Keratinocyte (primary cell): ENCODE results near the gene CIDEB. TPM values are rescaled to one million over a fixed set of nuclear protein-coding genes. Genes with fewer than 3 reads are reported as not detected.

Experiments used
- DNase-seq: peaks from one replicate; pipeline ENCODE4 v3.0.0-alpha.2; 2011; ENCODE audit warnings: low read depth, missing footprints, low spot score
- FAIRE-seq: peaks from 2 replicates; lab custom pipeline; 2011; peaks lifted over from hg19 to GRCh38; lab: Jason Lieb, UNC
- H2AFZ ChIP-seq: 2 replicates; pipeline ENCODE4 v1.6.0; 2012; ENCODE audit warnings: low read length, control low read depth, inconsistent platforms; ENCODE audit not compliant: control insufficient read depth
- H3K27ac ChIP-seq: 2 replicates; pipeline ENCODE4 v1.5.1; 2011; ENCODE audit warnings: low read length; ENCODE audit not compliant: control insufficient read depth, insufficient read depth
- H3K27me3 ChIP-seq: 3 replicates; pipeline ENCODE4 v1.6.0; 2011; ENCODE audit warnings: low read length; ENCODE audit not compliant: control insufficient read depth, insufficient read depth; ENCODE audit errors: extremely low read depth
- H3K36me3 ChIP-seq, 2 experiments: 2 replicates in 1 of 2; 3 replicates in 1 of 2; pipeline ENCODE4 v1.5.1; 2011; ENCODE audit warnings: low read length in 2 of 2, mild to moderate bottlenecking in 1 of 2; ENCODE audit not compliant: control insufficient read depth in 2 of 2, insufficient read depth in 2 of 2; ENCODE audit errors: extremely low read depth in 1 of 2
- H3K4me1 ChIP-seq: 3 replicates; pipeline ENCODE4 v1.5.1; 2011; ENCODE audit warnings: low read length; ENCODE audit not compliant: control insufficient read depth, insufficient read depth; ENCODE audit errors: extremely low read depth
- H3K4me2 ChIP-seq: 3 replicates; pipeline ENCODE4 v1.6.0; 2011; ENCODE audit warnings: low read depth, low read length; ENCODE audit not compliant: control insufficient read depth, insufficient read depth; ENCODE audit errors: extremely low read depth
- H3K4me3 ChIP-seq, 3 experiments: fragments of 200-600 bp in 1 of 3; sonication (generic) in 1 of 3; 2 replicates in 2 of 3; 3 replicates in 1 of 3; pipeline ENCODE4 v1.5.1; 2011 to 2016; ENCODE audit warnings: low read length in 3 of 3, mild to moderate bottlenecking in 3 of 3, control low read depth in 2 of 3, inconsistent platforms in 1 of 3, low read depth in 1 of 3, mixed read lengths in 1 of 3, mixed run types in 1 of 3, moderate library complexity in 1 of 3; ENCODE audit not compliant: control insufficient read depth in 2 of 3, insufficient read depth in 2 of 3; ENCODE audit errors: extremely low read depth in 1 of 3
- H3K79me2 ChIP-seq: 2 replicates; pipeline ENCODE4 v1.6.0; 2012; ENCODE audit warnings: low read length; ENCODE audit not compliant: control insufficient read depth, insufficient read depth
- H3K9ac ChIP-seq: 3 replicates; pipeline ENCODE4 v1.6.0; 2011; ENCODE audit warnings: low read length; ENCODE audit not compliant: control insufficient read depth, insufficient read depth; ENCODE audit errors: extremely low read depth
- H3K9me1 ChIP-seq: 3 replicates; pipeline ENCODE4 v1.6.0; 2011; ENCODE audit warnings: low read length; ENCODE audit not compliant: control insufficient read depth, insufficient read depth; ENCODE audit errors: extremely low read depth
- H3K9me3 ChIP-seq: 2 replicates; pipeline ENCODE4 v1.5.1; 2012; ENCODE audit warnings: low read depth, low read length; ENCODE audit not compliant: control insufficient read depth
- H4K20me1 ChIP-seq: 3 replicates; pipeline ENCODE4 v1.6.0; 2011; ENCODE audit warnings: low read length; ENCODE audit not compliant: control insufficient read depth, insufficient read depth; ENCODE audit errors: extremely low read depth
- CTCF ChIP-seq, 3 experiments: IDR thresholded peaks in 1 of 3; conservative IDR thresholded peaks in 1 of 3; optimal IDR thresholded peaks in 1 of 3; 2 replicates in 2 of 3; 3 replicates in 1 of 3; pipeline versions ENCODE3 to v1.5.1; 2011; ENCODE audit warnings: low read length in 3 of 3, mild to moderate bottlenecking in 3 of 3, moderate library complexity in 2 of 3, control low read depth in 1 of 3, inconsistent platforms in 1 of 3; ENCODE audit not compliant: insufficient read depth in 2 of 3; ENCODE audit errors: extremely low read depth in 1 of 3
- EZH2 ChIP-seq: IDR thresholded peaks from one replicate; pipeline ENCODE4 v1.6.1; 2012; ENCODE audit warnings: inconsistent platforms, mild to moderate bottlenecking, low read length, moderate library complexity
- dilution Hi-C: fragments of 300-500 bp; cut with MboI; formaldehyde crosslinking; loops from one replicate; pipeline ENCODE4 v1.7.0; 2020; ENCODE audit warnings: low sequenced_read_pairs; ENCODE audit not compliant: extremely low pct_ligation_motif_present
- polyA plus RNA-seq, 5 experiments: library from polyadenylated mRNA; depleted of rRNA in 3 of 5; stranded (reverse) in 3 of 5; stranded (forward) in 1 of 5; unstranded in 1 of 5; fragments of >200 nt; gene quantifications; 1 replicate in 1 of 5; 2 replicates in 3 of 5; 3 replicates in 1 of 5; pipeline versions ENCODE4 v1.2.1 to v1.2.3, GENCODE V29; 2011 to 2012; ENCODE audit warnings: missing spikeins in 2 of 5, low read depth in 1 of 5, low replicate concordance in 1 of 5

The CIDEB gene
- polyA plus RNA-seq, 1 donor (not counting 4 experiments of a cell fraction or from before 2014, with no cell fraction given): 3.7 TPM

DNA sequence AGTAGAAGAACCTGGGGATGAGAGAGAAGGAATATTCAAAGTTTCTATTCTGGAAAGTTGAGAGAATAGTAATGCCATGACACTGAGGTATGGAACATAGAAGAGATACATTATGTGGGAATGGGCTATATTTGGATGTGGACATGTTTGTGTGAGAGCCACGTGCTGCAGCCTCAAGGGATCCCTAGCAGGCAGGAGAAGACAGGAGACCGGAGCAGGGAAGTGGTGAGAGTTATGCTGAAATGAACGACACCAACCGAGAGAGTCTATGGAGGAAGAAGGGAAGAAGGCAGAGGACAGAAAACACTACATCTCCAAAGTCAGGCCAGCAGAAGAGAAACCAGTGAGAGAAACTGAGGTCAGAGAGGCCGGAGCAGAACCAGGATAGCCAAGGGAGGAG is 42.0 kb upstream of the CIDEB start:
- Histone ChIP-seq H3K27me3 (no peaks in the 10 kb centered on the region), H3K4me3 (no peak overlapping the region), H3K4me1 (no peaks in the 10 kb centered on the region), H3K36me3 (no peaks in the 10 kb centered on the region), H2AFZ (no peak overlapping the region), H3K27ac (no peak overlapping the region), H4K20me1 (no peaks in the 10 kb centered on the region), H3K9me3 (no peaks in the 10 kb centered on the region), H3K9me1 (no peaks in the 10 kb centered on the region), H3K4me2 (no peak overlapping the region), H3K9ac (no peak overlapping the region), H3K79me2 (no peaks in the 10 kb centered on the region)
- FAIRE-seq (no peak), DNase-seq (no peak)
- dilution Hi-C loops: no loop called here
- TF ChIP-seq CTCF (optimal IDR thresholded peaks at IDR 0.05 in 1 of 3, IDR thresholded peaks at IDR 0.05 in 1 of 3, conservative IDR thresholded peaks at IDR 0.05 in 1 of 3; ENCODE audit: extremely low read depth in 1 of 3, insufficient read depth in 2 of 3, low read length in 3 of 3) (no peak), EZH2 (no peak)

- dilution Hi-C loops: no loop called here
- Histone ChIP-seq H3K9ac (no peak overlapping the region), H3K36me3 (no peaks in the 10 kb centered on the region), H3K4me1 (no peaks in the 10 kb centered on the region), H3K27me3 (no peaks in the 10 kb centered on the region), H3K4me3 (no peak overlapping the region), H3K27ac (no peak overlapping the region), H3K9me3 (no peaks in the 10 kb centered on the region), H3K4me2 (no peak overlapping the region), H2AFZ (no peak overlapping the region), H3K9me1 (no peaks in the 10 kb centered on the region), H4K20me1 (no peaks in the 10 kb centered on the region), H3K79me2 (no peaks in the 10 kb centered on the region)
- TF ChIP-seq EZH2: no peak
- TF ChIP-seq CTCF (optimal IDR thresholded peaks at IDR 0.05 in 1 of 3, IDR thresholded peaks at IDR 0.05 in 1 of 3, conservative IDR thresholded peaks at IDR 0.05 in 1 of 3; ENCODE audit: extremely low read depth in 1 of 3, insufficient read depth in 2 of 3, low read length in 3 of 3): no peak
- DNase-seq (no peak), FAIRE-seq (no peak)
These were observed 40.4 kb upstream of the CIDEB start for GRCh38 chr14:24348186-24348585.
